ENCODE measurements around the gene SLC44A4.

- TF ChIP-seq EZH2 (IDR thresholded peaks at IDR 0.05; ENCODE audit: insufficient read depth, low read length), result no peak
- TF ChIP-seq, protein P1, sequence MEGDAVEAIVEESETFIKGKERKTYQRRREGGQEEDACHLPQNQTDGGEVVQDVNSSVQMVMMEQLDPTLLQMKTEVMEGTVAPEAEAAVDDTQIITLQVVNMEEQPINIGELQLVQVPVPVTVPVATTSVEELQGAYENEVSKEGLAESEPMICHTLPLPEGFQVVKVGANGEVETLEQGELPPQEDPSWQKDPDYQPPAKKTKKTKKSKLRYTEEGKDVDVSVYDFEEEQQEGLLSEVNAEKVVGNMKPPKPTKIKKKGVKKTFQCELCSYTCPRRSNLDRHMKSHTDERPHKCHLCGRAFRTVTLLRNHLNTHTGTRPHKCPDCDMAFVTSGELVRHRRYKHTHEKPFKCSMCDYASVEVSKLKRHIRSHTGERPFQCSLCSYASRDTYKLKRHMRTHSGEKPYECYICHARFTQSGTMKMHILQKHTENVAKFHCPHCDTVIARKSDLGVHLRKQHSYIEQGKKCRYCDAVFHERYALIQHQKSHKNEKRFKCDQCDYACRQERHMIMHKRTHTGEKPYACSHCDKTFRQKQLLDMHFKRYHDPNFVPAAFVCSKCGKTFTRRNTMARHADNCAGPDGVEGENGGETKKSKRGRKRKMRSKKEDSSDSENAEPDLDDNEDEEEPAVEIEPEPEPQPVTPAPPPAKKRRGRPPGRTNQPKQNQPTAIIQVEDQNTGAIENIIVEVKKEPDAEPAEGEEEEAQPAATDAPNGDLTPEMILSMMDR (IDR thresholded peaks at IDR 0.05; ENCODE audit: insufficient read depth, low read depth, low read length), result no peak
These were observed 1.6 kb downstream of the SLC44A4 start for GRCh38 chr6:31877125-31877650.

Data from astrocyte (in vitro differentiated cells and primary cell).